GM21529 (cell line): ENCODE measurements around the gene MVB12B.

Experiments used
- ATAC-seq: cut with Tn5 transposase; IDR thresholded peaks from one replicate; pipeline ENCODE4 v1.9.1; 2021; ENCODE audit not compliant: unreplicated experiment

MVB12B gene

DNA sequence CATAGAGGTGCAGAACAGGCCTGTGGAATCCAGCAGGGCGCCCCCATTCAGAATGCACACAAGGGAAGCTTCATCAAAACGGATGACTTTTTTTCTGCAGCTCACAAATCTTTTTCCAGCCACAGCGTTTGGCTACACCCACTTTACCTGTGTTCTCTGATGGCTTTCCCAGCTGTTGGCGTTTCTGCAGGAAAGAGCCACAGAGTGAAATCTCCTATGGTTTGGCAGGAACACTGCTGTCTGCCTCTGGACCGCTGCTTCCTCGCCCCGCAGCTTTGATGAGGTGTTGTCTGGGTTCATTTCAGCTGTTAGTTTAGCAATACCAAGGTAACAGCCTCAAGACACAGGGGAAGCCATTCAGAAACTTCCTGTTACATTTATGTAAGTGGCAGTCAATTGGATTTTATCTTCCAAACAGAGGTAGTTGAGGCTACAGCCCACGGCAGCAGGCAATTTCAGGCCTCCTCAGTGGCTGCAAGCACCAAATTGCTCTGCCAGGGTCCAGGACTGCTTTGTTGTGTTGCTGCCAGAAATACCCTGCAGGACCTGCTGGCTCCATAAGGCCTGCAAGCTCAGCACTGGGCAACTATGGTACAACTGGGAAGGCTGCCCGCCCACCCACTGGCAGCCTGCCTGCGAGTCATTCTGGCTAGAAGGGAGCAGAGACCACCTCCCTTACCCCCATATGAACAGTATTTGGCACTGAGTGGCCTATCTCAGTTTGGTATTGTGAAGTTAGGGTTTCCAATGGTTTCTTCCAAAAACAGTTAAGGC lies 96.7 kb downstream of the MVB12B start:
- ATAC-seq, result no peak

DNA sequence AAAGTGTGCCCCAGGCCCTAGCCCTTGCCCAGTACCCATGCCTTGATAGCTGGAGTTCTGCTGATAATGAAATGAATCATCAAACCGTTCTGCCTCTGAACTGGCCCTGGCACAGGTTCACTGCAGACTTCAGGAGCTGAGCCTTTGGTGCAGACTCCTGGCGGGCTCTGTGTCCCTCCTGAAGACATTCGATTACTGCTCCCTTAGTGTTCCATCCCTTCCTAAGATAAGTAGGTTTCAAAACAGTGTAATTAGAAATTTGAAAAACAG lies 97.2 kb downstream of the MVB12B start:
- ATAC-seq, result no peak

DNA sequence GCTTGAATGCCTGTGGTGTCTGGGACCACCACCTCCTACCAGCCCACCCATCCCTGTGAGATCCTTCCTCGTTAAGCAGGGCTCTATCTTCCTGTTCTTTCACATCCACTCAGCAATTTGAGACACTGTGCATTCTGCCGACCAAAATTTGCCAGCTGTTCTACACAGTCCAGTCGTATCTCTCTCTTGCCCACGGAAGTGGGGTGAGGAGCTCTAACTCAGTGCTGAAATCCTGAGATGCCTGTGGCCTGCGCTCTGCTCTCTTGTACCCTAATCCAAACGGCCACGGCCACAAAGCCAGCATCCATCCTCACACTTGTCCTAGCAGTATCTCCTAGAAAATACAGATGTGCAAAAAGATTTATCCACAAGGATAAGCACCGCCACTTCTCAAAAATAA lies 97.9 kb downstream of the MVB12B start:
- ATAC-seq, result no peak

DNA sequence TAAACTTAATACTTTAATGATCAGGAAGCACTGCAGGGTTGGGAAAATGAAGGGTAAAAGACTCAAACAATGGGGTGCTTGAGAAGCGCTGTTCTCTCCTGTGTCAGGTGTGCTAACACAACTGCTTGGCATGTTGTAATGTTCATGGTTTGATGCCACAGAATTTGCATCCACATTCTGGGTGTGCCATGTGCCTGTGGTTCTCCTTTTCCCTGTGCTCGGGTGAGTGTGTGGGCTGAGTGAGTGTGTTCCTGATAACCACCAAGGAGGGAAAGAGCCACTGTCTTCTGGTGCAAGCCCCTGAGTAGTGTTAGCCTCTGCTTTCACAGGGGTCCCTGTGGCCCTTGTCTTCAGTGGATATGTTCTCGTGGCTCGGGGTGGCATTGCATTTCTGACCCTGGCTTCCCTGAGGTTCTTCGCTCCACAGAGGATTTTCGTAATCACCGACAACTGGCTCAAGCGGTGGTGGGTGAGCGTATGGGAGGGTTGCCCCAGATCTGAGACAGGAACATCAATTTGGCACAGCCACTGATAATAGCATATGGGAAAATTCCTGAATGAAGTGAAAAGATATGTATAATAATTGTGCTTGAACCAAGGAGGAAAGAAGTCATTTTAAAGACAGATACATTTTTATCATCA lies 102.0 kb downstream of the MVB12B start:
- ATAC-seq, result no peak

DNA sequence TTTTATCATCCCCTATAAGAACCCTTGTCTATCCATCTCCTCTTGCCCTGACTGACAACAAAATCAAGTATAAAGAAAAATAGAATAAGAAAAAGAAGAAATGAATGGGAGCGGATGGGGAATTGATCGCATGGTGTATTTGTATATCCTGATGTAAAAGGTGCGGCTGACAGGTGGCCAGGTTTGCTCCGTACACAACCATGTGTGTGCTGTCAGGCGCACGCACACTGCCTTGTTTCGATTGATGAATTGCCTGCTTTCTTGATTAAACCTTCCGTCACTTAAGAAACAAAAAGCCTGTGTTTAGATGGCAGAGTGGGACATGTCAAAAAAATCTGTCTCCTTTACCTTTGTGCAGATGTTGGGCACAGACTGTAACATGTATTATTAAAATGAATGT lies 102.6 kb downstream of the MVB12B start:
- ATAC-seq, result no peak

DNA sequence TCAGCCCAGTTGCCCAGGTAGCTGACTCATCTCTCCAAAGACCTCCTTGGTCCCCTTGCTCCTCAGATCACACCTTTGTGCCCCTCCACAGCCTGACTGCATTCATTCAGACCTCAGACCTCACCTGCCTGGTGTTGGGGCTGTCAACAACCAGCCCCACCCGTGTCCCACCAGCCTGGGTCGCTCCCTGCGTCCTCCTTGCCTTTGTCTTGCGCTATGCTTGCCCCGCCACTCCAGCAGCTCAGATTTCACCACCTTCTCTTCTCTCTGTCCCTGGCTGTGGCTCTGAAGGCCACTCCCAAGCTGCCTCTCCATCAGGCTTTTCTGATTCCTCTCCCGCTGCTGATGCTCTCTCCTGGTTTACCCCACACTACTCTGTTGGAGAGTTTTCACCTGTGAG lies 103.5 kb downstream of the MVB12B start:
- ATAC-seq, result no peak

DNA sequence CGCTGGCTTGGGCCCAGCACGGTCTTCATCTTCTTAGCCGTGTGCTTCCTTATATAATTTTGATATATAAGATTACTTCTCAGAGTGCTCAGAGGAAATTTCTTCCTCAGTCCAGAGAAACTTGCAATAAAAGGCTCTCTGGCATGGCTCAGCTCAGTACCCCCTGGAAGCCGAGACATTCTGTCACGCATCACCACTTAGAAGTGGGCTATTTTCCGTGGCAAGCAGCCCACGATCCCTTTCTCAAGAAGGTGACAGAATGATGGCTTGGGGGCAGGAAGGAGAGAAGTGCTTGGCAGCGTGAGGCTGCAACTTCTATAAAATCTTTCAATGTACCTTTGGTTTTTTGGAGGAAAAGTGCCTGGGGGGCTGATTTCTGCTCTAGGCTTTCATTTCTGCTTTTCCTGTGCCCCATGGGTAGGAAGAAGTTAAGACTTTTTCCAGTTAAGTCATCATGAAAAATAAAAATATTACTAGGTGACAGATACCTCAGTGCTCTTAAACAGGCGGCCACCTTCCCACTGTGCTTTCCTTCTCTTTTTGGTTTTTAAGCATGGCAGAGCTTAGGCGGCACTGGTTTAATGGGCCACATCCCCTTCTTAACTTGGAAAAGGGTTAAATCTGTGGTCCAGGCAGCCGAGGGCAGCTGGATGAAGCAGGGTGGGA lies 104.6 kb downstream of the MVB12B start:
- no peak for ATAC-seq

DNA sequence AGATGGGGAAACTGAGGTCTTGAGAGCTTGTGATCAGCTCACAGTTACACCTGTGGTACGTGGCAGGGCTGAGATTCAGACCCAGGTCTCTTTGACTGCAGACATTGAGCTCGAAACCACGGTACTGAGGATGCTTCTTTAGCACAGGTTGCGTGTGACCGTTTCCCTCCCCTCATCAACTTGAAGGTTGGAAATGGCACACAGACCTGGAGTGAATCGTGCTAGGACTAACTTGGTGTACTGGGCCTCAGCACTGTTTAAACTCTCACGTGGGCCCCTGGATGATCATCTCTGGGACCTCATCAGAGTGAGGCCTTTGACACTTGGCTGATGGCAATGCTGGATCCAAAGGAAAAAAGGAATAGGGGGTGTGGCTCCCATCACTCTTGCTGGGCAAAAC lies 106.0 kb downstream of the MVB12B start:
- no peak for ATAC-seq

DNA sequence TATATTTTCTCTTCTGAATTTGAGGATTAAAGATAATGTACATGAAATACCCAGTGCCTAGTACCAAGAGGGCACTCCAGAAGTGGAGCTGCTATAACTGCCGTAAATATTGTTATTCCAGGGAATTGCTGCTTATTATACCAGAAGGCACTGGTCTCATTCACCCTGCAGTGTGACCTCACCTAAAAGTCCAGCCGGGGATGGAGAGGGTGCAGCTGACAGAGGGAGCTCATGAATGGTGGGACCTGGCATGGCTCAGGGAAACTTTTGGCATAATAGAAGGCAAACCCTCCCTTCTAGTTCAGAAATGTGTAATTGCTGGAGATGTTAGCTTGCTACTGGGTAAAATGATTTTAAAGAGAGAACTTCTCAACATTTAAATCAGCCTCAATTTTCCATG lies 108.5 kb downstream of the MVB12B start:
- no peak for ATAC-seq

DNA sequence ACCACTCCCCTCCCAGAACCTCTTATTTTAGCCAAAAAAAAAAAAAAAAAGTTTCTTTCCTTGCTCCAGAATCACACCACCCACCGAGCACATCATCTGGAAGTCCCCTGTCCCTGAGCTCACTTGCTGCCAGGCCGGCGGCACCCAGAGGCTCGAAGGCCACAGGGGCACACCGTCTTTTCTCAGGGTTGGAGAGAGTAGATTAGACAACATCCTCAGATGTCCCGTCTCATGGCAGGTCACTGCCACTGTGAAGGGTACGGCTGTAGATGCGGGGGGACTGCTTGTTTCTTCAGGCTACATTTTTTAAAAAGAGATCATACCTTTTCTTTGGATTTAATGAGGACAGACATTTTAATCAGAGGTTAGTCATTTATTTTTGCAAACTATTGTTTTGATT lies 109.0 kb downstream of the MVB12B start:
- no peak for ATAC-seq

DNA sequence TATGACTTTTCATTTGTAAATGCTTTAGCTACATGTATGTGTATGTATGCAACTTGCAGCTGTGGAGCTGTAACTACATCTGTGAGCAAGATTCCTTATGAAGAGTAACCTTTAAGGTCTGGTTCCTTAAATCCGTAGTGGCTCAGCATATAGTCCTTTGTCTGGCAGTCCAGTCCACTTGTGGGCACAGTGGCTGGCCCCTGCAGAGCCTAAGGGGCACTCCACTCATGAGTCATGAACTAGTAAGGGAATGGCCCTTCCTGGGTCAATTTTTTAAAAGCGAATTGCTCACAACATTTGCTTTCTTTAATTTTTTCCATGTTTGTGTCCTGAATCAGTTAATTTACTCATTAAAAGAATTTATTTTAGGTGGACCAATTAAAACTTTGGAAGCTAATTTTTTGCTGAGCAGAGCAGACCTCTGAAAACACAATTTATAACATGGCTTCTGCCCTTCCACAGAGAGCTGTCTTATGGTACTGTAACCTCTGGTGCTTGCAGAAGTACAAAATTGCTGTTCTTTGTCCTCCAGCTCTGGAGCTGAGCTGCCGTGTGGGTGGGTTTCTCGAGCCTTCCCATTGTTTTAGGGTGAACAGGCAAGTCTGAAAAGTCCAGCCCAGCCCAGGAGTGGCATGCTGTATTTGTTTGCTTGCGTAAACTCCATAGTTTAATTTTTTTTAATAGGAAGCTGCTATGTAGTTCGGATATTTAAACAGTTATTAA lies 110.1 kb downstream of the MVB12B start:
- no peak for ATAC-seq

DNA sequence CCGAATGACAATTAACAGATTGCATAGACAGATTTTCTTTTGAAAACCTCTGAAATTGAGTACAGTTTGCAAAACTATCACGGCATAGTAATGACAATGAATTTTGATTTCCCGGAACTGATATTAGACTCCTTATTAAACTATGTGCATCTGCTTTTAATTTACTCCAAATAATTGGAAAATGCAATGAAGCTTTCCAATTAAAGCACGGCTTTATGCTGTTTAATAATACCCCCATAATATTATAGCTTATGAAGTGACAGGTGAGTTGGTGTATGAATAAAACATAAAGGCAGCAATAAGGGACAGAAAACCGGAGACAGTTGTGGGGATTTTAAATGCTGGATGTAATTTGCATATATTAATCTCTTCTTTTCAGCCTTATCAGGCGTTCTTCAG lies 110.6 kb downstream of the MVB12B start:
- no peak for ATAC-seq

DNA sequence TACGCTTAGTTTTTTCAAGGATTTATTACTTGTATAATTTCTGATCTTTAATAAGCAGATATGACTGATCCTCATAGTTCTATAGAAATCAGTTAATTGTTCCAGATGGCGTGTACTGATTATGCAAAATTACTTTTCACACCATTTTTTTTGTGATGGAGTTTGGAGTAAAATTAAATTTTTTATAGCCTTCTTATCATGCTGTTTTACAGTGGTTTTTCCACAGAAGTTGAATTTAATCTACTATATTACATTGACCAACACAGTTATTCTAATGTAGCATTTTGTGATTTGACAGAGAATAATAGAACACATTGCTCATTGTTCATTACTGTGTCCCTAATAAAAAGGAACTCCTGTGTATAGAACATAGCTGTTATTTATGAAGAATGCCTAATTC lies 111.1 kb downstream of the MVB12B start:
- ATAC-seq, result no peak

DNA sequence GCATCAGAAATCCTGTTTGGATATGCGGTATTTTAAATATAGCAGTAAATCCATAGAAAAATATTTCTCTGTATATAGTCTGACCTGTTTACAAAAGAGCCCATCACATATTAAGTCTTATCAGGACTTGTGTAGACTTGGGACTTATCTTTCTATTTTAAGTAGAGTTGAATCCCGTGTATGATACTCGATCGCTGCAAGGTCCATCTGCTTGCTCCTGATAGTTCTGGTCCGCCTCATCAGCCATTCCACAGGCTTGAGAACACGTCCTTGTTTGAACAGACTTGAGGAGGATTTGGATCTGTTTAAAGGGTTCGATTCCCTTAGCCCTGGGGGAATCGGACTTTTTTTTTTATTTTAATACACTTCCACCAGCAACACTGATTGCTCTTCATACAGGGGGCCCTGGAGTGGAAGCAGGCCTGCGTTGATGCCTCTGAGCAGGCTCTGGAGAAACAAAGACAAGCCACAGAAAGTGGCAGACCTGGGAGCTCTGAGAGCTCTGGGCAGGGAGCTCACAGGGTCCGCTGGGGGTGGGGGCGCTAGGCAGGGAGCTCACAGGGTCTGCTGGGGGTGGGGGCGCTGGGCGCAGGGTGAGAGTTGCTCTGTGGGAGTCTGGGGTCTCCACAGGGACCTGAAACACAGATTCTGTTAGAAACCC lies 112.2 kb downstream of the MVB12B start:
- ATAC-seq, result no peak

DNA sequence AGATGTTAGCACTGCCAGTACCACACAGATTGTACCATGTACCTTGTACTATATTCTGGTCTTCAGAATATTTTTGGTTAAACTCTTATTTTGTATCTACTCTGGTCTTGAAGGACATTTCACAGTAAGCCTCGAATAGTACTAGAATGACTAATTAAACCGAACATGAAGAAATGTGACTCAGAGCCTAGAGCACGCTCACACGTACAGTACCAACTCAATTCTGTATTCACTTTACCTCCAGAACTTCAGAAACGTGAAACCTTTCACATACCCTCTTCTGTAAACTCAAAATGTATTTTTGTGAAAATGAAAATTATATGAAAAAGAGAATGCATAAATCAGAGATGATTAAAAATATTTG lies 112.8 kb downstream of the MVB12B start:
- no peak for ATAC-seq

DNA sequence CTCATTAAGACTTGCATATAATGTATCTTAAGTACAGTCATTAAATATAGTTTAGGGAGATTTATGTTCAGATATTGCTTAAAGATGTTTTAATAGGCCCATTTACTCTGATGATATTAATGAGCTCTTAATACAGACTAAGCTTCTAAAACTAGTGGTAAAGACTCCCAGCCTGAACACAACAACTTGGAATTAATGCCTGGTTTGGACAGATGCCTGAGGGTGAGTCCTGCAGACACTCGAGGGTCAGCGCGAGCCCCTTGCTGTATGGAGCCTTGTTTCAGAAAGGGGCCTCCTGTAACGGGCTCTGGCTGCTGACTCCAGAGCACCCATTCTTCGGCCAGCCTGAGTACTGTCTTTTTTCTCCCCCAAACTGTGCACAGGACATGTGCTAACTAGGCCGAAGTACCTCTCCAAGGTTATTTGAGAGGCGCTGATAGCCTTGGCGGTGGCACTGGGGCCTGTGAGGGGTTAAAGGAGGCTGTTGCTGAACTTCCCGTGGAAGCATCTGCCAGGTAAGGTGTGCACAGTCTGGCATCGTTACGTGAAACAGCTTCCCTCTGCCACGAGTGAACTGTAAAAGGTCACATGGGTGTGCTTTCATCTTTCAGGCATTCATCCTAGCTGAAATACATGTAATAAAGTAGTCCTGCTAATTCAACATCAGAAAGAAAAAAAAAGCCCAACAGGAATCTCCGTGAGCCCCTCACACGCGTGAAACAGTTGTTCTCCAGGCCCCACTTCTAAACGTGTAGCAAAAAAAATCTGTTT lies 113.4 kb downstream of the MVB12B start:
- ATAC-seq, result no peak

DNA sequence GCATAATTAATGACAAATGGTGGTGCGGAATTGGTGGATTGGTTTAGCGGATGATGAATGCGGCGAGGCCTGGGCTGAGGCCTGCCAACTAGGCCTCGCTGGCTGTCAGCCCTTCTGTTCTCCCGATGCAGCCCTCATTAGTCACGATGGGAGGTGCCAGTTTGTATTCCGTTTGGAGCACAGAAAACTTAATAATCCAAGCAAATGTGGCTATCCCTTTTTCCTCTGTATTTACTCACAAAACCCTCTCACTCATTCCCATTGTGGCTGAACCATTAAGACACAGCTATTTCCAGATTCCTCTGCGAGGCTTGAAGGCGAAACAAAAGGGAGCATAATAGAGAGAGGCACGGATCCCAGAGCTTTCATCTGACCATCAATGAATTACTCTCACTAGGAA lies 114.3 kb downstream of the MVB12B start:
- no peak for ATAC-seq

DNA sequence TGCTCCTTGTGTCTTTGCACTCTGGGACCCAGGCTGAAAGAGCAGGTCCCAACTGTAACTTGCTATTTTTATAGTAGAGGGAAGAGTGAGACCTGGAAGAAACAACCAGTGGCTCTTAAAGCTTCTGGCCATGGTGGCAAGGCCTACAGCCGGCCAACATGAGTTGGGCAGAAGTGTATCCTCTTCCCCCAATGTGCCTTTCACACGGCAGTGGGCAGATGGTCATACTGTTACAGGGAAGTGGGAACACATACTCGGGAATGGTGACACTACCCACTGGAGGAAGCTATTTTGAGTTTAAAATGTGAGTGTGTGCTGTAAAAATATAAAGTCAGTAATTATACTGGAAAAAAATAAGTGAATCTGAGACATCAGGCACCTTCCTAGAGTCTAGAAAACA lies 116.0 kb downstream of the MVB12B start:
- ATAC-seq, result no peak

DNA sequence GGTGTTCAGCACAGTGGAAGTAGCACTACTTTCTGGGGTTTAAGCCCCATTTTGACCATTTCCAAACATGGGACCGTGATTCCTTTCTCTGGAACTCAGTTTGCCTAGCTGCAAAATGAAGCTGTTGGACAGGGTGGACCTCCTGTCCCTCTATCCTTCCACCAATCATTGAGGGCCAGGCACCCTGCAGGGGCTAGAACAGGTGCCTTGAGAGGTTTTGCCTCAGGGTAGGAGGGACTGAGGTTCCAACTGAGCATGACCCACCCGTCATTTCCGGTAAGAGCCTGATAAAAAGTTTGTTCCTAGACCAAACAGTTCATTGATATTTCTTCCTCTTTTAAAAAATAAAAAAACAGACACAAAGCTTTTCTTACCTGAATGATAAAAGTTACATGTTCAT lies 116.5 kb downstream of the MVB12B start:
- ATAC-seq, result no peak

DNA sequence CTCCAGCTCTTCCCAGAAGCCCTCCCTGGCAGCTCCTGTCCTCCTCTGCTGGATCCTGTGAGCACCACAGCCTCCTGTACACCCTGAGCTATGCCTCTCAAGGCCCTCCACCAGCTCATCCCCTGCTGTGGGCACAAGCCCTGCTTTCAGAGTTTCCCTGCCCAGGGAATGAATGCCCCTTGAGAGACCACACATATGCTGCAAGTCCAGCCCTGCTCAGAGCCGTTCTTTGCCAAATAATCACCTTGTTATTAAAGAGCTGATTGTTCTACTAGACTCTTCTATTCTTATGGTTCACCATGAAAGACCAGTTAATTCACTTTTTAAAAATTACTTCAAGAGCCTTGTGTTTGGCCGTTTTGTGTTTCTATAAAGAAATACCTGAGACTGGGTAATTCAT lies 121.5 kb downstream of the MVB12B start:
- no peak for ATAC-seq
